Measurements from ENCODE around the gene SPOCK3.

DNA sequence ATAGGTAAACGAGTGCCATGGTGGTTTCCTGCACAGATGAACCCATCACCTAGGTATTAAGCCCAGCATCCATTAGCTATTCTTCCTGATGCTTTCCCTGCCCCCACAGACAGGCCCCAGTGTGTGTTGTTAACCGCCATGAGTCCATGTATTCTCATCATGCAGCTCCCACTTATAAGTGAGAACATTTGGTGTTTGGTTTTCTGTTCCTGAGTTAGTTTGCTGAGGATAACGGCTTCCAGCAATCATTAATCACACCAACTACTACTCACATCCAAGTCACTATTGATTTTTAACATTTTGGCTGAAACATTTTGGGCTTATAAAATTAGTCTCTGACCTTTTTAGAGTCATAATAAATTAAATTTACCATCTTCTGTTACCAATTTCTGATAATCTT, 205.3 kb downstream of the SPOCK3 start:
- TF ChIP-seq REST (IDR thresholded peaks at IDR 0.05; ENCODE audit: insufficient read depth in 1 of 2, low read depth in 2 of 2, low read length in 1 of 2) (no peak), POLR2AphosphoS5 (IDR thresholded peaks at IDR 0.05; ENCODE audit: low read depth, low read length) (no peak), CTCF (IDR thresholded peaks at IDR 0.05) (no peak), TCF7L2 (IDR thresholded peaks at IDR 0.05; ENCODE audit: low read depth, low read length) (no peak)

All from Panc1 (cell line).